NCI-H446 treated with DMSO at 0.1 percent for 48 hours (cell line): ENCODE results near the gene UBE2D1.

Source experiments
- DNase-seq: peaks from one replicate; lab custom pipeline; 2025; lab: John Stamatoyannopoulos, UW

The UBE2D1 gene

DNA sequence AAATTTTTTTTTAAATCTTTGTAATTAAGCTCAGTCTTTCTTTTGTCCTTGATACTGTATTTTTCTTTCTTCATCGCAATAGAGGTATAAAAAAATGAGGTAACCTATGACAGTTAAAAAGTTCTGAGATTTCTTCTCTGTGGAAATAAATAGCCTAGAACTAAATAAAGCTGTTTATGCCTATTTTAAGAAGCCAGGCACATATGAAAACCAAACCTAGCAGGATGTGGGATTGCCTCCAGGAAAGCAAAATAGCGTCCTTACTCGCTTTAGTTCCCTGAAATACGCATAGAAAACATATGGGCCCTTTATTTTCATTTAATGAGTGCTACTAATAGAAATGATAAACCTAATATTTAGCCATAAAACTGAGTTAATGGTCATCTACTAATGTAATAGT is 6.6 kb downstream of the UBE2D1 start:
- no peak for DNase-seq

DNA sequence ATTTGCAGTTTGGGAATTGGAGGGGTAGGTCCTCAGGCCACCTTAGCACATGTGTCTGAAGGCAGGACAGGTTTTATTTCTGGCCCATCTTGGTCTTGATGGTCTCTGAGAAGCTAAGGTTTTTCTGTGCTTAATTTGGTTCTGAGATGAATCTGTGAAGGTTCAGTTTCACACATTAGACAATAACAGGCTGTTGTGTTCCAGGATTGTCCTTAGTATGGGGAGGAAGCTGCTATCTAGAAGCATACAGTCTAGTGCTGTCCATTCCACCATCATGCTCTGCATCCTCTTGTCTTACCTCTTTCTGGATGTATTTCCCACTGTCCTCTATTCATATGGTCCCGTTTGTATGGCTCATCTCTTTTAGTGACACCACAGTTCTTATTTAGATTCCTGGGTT is 7.1 kb downstream of the UBE2D1 start:
- DNase-seq: no peak

DNA sequence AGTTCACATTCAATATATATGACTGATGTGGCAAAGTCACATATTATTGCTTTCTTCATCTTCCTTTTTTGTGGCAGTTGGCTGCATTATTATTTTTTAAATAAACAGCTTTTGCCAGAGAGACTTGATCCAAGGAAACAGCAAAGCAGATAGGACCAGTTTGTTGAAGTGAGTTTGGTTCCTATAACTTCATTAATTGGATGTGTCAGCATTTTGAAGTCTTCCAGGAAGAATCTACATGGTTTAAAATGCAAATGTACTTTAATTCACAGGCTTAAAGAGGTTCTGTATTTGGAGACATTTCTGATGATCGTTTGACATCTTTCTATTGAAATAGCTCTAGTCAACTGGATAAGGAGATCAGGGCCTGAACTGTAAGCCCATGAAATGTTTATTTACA is 13.2 kb downstream of the UBE2D1 start:
- DNase-seq: no peak

DNA sequence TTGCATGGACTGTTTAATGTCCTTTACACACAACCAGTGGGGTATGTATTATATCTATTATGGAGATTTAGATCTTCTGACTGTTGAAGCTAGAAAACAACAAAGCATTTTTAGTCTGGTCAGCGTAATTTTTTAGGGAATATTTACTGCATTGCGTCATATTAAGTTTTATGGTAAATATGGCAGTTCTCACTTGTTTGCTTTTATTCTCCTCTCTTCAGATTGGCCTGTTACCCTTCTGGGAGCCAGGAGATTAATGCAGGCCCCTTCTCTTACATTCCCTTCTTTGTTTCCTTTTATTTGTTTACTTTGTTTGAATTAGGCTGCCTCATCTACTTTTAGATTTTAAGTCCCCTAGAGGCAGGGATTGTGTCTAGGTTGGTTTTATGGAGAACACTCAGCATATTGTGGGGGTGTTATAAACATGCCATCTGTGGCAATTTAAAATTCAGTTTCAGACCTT is 13.8 kb downstream of the UBE2D1 start:
- DNase-seq: no peak

DNA sequence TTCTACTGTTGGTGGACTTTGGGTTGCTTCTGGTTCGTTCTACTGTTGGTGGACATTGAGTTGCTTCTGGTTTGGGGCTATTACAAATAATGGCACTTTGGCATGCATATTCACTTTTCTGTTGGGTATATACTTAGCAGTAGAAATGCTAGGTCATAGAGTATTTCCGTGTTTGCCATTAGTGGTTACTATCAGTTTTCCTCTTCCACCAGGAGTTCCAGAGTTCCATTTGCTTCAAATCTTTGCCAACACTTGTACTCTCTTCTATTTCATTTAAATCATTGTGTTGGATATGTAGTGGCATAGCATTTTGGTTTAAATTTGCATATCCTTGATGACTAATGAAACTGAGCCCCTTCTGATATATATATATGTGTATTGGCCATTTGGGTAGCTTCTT is 15.2 kb downstream of the UBE2D1 start:
- DNase-seq: no peak

DNA sequence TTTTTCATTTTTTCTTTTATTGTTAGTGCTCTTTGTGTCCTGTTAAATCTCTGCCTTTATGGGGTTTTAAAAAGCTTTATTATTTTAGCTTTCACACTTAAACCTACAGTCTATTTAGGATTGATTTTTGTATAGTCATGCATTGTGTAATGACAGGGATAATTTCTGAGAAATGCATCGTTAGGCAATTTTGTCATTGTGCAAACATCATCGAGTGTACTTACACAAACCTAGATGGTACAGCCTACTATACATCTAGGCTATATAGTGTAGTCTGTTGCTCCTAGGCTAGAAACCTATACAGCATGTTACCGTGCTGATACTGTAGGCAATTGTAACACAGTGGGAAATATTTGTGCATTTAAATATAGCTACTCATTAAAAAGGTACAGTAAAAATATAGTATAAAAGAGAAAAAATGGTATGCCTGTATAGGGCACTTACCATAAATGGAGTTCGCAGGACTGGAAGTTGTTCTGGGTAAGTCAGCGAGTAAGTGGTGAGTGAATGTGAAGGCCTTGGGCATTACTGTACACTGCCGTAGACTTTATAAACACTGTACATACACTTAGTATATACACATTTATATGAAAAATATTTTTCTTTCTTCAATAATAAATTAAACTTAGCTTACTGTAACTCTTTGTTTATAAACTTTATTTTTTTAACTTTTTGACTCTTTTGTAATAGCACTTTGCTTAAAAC is 16.0 kb downstream of the UBE2D1 start:
- no peak for DNase-seq

DNA sequence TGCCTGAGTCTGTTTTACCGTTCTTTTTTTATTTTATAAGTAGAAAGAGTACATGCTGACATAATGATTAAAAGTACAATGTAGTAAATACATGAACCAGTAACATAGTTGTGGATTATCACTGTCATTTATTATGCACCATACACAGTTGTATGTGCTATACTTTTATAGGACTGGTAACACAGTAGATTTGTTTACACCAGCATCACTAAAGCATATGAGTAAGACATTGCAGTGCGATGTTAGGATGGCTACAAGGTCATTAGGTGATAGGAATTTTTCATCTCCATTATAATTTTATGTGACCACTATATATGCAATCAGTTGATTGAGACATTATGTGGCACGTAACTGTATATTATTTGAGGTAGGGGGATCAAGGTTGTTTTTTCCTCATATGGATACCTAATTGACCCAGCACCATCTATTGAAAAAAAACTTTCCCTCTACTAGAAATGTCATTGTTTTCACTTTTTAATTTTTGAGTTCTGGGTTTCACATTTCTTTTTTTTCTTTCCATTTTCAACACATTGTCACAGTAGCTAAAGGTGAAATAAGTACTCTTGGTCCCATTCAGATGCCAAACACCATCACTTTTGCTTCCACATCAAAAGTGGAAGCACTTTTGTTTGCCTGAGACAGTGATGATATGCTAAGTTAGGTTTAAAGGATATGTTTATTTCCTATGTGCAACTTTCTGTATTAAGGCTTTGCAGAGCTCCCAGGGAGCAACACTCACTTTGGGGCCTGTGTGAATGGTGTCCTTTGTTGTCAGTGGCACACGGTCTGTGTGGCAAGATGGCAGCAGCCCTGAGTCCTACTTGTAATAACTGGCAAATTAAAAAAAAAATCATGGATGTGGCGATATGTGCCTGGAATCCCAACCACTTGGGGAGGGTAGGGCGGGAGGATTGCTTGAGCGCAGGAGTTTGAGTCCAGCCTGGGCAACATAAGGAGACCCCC is 17.1 kb downstream of the UBE2D1 start:
- DNase-seq: no peak

DNA sequence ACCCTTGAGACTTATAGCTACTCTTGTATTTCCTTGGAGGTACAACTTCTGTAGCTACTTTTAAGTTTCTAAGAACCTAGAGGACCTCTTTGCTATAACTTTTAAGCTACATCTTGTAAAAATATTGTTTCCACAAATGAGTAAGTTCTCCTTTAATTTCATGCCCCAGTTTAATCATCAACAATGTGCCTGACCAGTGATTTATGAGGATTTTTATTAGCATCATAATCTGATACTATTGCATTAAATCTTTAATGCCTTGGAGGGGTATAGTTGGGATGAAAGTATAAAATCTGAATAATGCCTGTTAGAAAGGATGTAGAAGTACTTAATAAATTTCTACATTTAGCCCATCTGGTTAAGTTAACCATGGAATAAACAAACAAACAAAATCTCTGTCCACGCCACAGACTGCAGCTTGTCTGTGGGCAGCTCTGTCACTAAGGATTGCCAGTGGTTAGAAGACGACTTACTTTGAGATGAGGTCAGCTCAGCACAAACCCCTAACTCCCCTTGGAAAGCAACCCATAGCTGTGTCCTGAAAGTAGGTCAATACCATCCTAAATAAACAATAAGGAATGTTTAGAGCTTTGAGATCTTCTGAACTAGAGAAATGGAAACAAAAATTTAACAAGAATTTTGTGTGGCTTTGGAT is 18.3 kb downstream of the UBE2D1 start:
- DNase-seq: no peak

DNA sequence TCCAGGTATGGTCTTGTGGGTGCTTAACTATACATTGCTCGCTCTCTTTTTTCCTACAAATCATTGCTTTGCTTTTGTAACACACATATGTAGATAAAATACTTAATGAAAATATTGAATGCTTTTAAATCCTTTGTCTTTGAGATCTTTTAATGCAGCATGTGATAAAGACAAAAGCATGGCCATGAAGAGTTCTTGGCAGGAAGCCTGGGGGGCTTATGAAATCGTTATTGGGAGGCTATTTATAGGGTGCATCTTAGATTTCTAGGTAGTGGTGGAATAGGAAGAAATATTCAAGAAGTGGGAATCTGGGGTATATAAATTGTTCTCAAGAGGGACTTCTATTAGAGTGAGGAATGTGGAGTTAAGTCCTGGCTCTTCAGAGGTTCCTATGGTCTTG is 21.9 kb downstream of the UBE2D1 start:
- no peak for DNase-seq

DNA sequence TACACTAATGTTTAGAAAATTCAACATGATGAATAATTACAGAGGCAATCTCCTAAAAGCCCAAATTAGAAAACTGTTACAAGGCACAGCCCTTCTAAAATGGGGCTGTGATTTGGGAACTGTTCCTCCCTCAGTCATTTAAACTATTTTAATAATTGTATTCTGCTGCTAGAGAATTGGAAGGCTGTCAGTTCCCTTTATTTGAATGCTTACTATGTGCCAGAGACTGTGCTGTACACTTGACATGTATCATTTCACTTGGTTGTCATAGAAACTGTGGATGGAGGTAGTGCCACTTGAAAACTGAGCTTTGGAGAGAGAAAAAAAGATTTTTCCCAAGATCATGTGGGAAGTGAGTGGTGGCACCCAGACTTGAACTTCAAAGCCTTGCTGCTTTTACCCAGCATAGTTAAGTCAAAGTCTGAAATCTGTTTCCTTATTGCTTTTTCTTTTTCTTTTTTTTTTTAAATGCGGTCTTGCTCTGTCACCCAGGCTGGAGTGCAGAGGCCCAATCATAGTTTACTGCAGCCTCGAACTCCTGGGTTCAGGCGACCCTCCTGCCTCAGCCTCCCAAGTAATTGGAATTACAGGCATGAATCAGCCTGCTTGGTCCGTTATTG is 23.6 kb downstream of the UBE2D1 start:
- no peak for DNase-seq

DNA sequence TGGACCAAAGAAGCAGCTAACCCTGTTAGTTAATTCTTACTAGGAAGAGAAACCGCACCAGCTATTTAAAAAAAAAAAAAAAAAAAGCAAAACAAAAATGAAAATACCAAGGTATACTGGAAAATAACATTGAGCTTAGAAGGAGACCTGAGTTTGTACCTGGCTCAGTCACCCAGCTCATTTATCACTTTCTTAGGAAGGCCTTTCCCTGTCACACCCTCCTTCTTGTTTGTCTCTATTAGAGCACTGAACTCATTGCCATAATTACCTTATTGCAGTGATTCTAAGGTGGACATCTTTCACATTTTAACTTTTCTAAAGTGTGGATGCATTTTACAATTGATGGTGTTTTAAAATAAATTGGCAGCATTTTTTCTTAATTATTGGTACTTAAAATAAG is 24.1 kb downstream of the UBE2D1 start:
- no peak for DNase-seq

DNA sequence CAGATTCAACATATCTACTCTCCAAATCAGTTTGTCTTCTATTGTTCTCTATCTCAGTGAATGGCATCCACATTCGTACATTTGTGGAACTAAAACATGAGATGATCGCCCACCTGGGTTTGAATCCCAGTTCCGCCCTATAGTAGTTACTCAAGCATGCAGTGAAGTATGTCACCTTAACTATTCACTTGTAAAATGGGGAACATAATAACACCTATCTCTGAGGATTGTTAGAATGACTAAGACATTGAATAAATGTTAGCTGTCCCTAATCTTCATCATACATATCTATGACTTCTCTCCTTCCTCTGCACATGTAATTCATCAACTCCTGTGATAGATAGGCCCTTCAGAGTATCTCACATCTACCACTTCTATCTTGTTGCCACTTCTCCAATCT is 24.7 kb downstream of the UBE2D1 start:
- no peak for DNase-seq

DNA sequence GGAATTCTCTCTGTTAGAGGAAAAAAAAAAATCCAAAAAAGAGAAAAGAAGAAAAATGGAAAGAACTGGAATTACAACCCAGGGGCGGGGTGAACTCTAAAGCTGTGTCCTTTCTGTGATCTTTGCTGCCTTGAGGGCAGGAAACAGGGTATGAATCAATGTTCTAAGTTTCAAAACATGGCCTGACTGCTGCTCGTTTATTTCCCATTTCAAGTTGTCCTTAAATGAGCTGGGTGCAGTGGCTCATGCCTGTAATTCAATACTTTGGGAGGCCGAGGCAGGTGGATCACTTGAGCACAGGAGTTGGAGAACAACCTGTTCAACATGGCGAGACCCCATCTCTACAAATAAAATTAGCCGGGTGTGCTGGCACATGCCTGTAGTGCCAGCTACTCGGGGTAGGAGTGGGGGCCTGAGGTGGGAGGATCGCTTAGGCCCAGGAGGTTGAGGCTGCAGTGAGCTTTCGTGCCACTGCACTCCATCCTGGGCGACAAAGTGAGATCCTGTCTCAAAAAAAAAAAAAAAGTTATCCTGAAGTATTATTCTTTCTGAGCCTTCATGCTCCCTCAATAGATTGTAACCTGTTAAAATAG is 25.7 kb downstream of the UBE2D1 start:
- DNase-seq: no peak

DNA sequence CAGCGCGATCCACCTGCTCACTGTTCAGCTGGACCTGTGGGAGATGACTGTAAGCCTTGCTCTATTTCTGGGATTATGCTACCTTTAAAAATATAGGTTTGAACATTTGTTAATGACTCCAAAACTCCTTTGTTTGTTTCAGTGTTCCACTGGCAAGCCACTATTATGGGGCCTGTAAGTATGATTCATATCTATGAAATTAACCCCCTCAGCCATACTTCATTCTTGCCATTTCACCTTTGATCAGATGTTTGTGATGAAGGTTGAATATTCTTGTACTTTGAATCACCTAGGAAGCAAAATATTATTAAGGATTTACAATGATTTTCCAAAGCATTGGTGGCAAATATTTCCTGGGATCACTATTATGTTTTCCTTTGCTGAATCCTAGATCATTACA is 26.5 kb downstream of the UBE2D1 start:
- no peak for DNase-seq

DNA sequence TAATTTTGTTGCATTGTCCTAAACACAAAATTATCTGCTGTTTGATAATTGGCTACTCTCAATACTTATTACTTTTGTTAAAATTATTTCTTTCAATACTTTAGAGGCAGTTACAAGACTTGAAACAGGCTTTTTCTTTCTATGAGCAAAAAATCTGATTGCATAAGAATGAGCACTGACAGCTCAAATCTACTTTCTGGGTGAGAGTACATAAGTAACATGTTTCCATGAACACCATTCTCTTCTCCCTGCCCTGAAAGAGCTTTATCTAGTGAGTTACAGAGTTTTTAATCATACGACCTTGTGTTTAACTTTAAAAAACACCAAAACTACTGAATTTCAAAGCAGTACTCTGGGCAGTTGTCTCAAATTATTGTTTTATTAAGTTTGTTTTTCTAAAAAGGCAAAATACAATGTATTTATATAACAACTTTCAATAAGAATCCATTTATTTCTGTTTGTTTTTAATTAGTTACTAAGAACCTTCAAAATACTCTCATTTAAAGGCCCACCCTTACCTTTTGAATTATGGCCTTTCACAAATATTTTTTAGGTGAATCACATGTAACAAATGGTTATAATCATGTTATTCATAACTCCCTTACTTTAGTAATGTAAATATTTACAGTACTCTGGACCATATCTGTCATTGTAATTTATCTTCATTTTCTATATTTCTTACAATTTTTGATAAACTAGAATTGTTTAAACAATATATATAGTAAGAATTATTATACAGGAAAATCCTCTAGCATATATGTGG is 27.4 kb downstream of the UBE2D1 start:
- no peak for DNase-seq

DNA sequence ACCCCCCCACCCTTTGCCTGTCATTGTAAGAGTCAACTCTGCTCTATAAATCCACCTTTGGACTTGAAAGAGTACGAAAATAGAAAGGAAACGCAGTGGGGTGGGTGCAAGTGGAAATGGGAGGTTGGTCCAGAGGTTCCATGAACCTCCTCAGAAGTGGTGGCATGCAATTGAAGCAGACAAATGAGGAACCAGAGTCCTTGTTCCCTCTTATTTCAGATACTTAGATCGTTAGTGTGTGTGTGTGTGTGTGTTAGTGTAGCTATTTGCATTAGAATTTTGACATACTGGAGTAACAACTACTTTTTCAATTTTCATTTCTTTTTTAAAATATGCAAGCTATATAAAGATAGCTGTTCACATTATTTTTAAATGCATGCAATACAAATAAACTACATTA is 32.3 kb downstream of the UBE2D1 start:
- no peak for DNase-seq

DNA sequence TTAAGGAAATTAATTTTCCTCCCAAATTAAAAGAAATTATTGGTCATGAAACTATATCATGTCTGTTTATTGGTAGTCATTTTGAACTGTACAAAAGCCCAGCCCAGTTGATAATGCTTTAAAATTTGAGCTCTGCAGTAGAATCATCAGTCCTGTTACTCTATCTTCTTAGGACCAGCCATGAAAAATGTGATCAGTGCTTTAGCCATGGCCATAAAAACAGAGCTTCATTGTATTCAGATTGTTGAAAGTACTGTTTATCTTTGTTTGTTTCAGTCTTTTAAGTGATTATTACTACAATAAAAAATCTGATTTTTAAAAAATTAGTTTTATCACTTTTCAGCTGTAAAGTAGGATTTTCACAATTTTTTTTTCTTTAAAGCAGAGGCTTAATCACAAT is 36.7 kb downstream of the UBE2D1 start:
- DNase-seq: no peak

DNA sequence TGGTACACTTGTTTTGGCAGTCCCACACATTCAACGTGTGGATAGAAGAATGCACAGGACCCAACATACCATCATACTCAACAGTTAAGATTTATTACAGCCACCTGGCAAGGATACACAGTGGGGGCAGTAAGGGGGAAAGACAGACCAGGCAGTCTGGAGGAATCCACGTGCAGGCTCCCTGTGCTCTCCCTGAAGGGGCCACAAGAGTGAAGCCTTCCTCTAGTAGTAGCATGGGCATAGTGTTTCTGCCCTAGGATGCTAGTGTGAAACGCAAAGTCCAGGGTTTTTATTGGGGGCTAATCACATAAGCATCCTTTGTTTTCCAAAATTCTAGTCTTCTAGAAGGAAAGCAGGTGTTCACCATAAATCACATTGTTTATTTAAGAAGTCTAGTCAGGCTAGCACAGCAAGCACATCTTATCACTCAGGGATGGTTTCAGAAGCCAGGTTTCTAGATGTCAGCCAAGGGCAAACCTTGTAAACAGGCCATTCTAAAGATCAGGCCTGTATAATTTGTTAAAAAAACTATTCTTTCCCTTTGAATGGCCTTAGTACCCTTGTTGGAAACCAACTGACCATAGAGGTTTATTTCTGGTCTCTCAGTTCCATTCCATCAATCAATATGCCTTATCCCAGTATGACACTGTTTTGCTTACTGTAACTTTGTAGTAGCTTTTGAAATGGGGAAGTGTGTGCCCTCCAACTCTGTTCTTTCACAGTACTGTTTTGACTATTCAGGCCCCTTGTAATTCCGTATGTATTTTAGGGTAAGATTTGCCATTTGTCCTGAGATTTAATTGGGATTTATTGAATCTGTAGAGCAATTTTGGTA is 38.0 kb downstream of the UBE2D1 start:
- DNase-seq: no peak

DNA sequence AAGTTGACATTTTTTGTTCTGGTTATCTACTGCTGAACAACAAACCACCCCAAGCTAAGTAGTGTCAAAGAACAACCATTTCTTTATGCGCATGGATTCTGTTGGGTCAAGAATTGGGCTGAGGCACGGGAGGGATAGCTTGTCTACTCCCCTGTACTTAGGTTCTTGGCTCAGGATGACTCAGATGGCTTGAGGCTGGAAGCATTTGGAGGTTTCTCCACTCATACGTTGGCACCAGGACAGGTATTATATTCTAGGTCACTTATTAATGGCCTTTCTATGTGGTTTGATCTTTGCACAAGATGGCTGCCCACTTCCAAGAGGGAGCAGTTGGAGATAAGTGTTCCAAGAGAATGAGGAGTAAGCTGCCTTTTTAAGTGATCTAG is 38.6 kb downstream of the UBE2D1 start:
- DNase-seq: no peak

DNA sequence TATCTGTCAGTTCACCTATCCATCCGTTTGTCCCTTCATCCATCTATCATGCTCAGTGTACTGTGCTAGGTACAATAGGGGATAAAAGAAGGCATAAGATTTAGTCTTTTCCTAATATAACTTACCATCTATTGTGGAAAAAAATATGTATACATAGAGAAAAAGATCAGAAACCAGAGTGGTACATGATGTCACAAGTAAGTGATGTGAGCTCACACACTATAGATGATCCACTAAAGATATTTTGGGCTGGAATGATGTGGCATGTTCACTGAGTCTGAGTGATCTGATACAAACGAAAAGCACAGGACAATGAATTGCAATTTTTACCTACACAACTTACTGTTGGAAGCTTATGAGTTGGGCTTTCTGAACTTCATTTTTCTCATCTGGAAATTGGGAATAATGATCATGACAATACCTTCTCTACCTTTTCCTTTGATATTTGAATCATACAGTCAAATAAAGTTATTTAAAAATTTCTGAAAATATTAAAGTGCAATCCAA is 47.7 kb downstream of the UBE2D1 start:
- no peak for DNase-seq
